HepG2 (cell line): Measurements from ENCODE around the gene STMN3. TPM values are rescaled to one million over a fixed set of nuclear protein-coding genes. Genes with fewer than 3 reads are reported as not detected.

Experiments
- BHLHE40 ChIP-seq: IDR thresholded peaks from 2 replicates; pipeline ENCODE4 v1.6.1; 2011; ENCODE audit warnings: low read length, improper control_type of control experiment
- EP300 ChIP-seq, 3 experiments: sonication (generic) in 1 of 3; formaldehyde crosslinking in 1 of 3; IDR thresholded peaks; 2 replicates each; pipeline versions ENCODE4 v1.5.1 to v1.6.1; 2011 to 2020; ENCODE audit warnings: low read depth in 2 of 3, low read length in 2 of 3, borderline replicate concordance in 1 of 3, improper control_type of control experiment in 1 of 3, mild to moderate bottlenecking in 1 of 3, missing genetic modification reagents in 1 of 3, moderate library complexity in 1 of 3
- FLYWCH1 ChIP-seq: sonication (generic); formaldehyde crosslinking; IDR thresholded peaks from 2 replicates; pipeline ENCODE4 v1.8.1; 2023; ENCODE audit warnings: mild to moderate bottlenecking, missing genetic modification reagents
- GATAD1 ChIP-seq: IDR thresholded peaks from 2 replicates; pipeline ENCODE4 v1.6.1; 2016; ENCODE audit warnings: missing genetic modification reagents, missing compliant biosample characterization
- GTF3A ChIP-seq: sonication (generic); formaldehyde crosslinking; conservative IDR thresholded peaks from 2 replicates; pipeline ENCODE4 v1.4.0; 2020; ENCODE audit warnings: mild to moderate bottlenecking, missing genetic modification reagents
- HCFC1 ChIP-seq: fragments of 150-350 bp; IDR thresholded peaks from 2 replicates; pipeline ENCODE4 v1.6.1; 2014; ENCODE audit warnings: low read depth, low read length
- HDAC6 ChIP-seq: fragments of 200-600 bp; sonication (generic); IDR thresholded peaks from 2 replicates; pipeline ENCODE4 v1.7.0; 2017; ENCODE audit warnings: mild to moderate bottlenecking, antibody characterized with exemption, low read length, low read depth
- HMG20A ChIP-seq: IDR thresholded peaks from 2 replicates; pipeline ENCODE4 v1.6.1; 2016; ENCODE audit warnings: borderline replicate concordance
- HNRNPL ChIP-seq: fragments of 200-400 bp; formaldehyde crosslinking; IDR thresholded peaks from 2 replicates; pipeline ENCODE4 v1.6.1; 2017; ENCODE audit warnings: mild to moderate bottlenecking, low read depth, low read length
- HOXA3 ChIP-seq: sonication (generic); formaldehyde crosslinking; IDR thresholded peaks from 2 replicates; pipeline ENCODE4 v1.5.0; 2020; ENCODE audit warnings: missing genetic modification reagents
- KAT8 ChIP-seq: IDR thresholded peaks from 2 replicates; pipeline ENCODE4 v1.6.1; 2016; ENCODE audit warnings: missing genetic modification reagents, missing compliant biosample characterization
- KDM3A ChIP-seq: IDR thresholded peaks from 2 replicates; pipeline ENCODE4 v1.6.1; 2018; ENCODE audit warnings: low read depth, missing compliant biosample characterization
- NFIB ChIP-seq: sonication (generic); formaldehyde crosslinking; IDR thresholded peaks from 2 replicates; pipeline ENCODE4 v1.9.0; 2021; ENCODE audit warnings: missing genetic modification reagents, mild to moderate bottlenecking, borderline replicate concordance
- NR1H2 ChIP-seq: sonication (generic); formaldehyde crosslinking; IDR thresholded peaks from 2 replicates; pipeline ENCODE4 v1.8.1; 2022; ENCODE audit warnings: low read depth, missing genetic modification reagents, borderline replicate concordance
- RARG ChIP-seq: sonication (generic); formaldehyde crosslinking; IDR thresholded peaks from 2 replicates; pipeline ENCODE4 v1.4.0; 2020; ENCODE audit warnings: low read depth, mild to moderate bottlenecking, missing genetic modification reagents
- TEAD3 ChIP-seq: optimal IDR thresholded peaks from 2 replicates; pipeline ENCODE3; 2016; ENCODE audit warnings: borderline replicate concordance
- XBP1 ChIP-seq: sonication (generic); formaldehyde crosslinking; IDR thresholded peaks from 2 replicates; pipeline ENCODE4 v1.5.0; 2020; ENCODE audit warnings: missing genetic modification reagents
- ZBTB7A ChIP-seq: sonication (generic); formaldehyde crosslinking; IDR thresholded peaks from 2 replicates; pipeline ENCODE4 v1.8.0; 2022; ENCODE audit warnings: mild to moderate bottlenecking, missing genetic modification reagents
- ZEB1 ChIP-seq: IDR thresholded peaks from 2 replicates; pipeline ENCODE4 v1.6.1; 2012; ENCODE audit warnings: mild to moderate bottlenecking, low read depth, inconsistent platforms; ENCODE audit not compliant: insufficient replicate concordance
- ZNF12 ChIP-seq: sonication (generic); formaldehyde crosslinking; IDR thresholded peaks from 2 replicates; pipeline ENCODE4 v1.5.0; 2020; ENCODE audit warnings: missing genetic modification reagents
- ZNF234 ChIP-seq: sonication (generic); formaldehyde crosslinking; conservative IDR thresholded peaks from 2 replicates; pipeline ENCODE4 v1.5.1; 2020; ENCODE audit warnings: mild to moderate bottlenecking, missing genetic modification reagents
- ZNF383 ChIP-seq: sonication (generic); formaldehyde crosslinking; IDR thresholded peaks from 2 replicates; pipeline ENCODE4 v1.4.0; 2020; ENCODE audit warnings: missing genetic modification reagents, mild to moderate bottlenecking, borderline replicate concordance
- ZNF816 ChIP-seq: sonication (generic); formaldehyde crosslinking; IDR thresholded peaks from 2 replicates; pipeline ENCODE4 v1.8.0; 2022; ENCODE audit warnings: missing genetic modification reagents, mild to moderate bottlenecking, borderline replicate concordance
- polyA plus RNA-seq, 8 experiments: library from polyadenylated mRNA; depleted of rRNA in 3 of 8; stranded (reverse) in 7 of 8; unstranded in 1 of 8; fragments of >200 nt; fragmentation: Illumina TruSeq in 4 of 8; extraction: Trizol in 4 of 8; gene quantifications; 2 replicates each; pipeline versions ENCODE4 v1.2.1 to v1.2.3, GENCODE V29; 2011 to 2016; ENCODE audit warnings: low read depth in 4 of 8, missing spikeins in 1 of 8, mixed read lengths in 1 of 8; ENCODE audit not compliant: insufficient read depth in 1 of 8
- total RNA-seq, 5 experiments: library from RNA; depleted of rRNA; stranded (reverse); fragments of >200 nt; fragmentation: Illumina TruSeq; extraction: Trizol; gene quantifications; 2 replicates each; pipeline ENCODE4 v1.2.3, GENCODE V29; 2016; ENCODE audit warnings: low read depth in 1 of 5
- TF ChIP-seq, protein P1 (sequence below): sonication (generic); formaldehyde crosslinking; IDR thresholded peaks from 2 replicates; pipeline ENCODE4 v1.8.1; 2023; ENCODE audit warnings: mild to moderate bottlenecking, moderate library complexity, missing genetic modification reagents
- TF ChIP-seq, protein P2 (sequence below): sonication (generic); formaldehyde crosslinking; IDR thresholded peaks from 2 replicates; pipeline ENCODE4 v1.4.0; 2020; ENCODE audit warnings: missing genetic modification reagents, borderline replicate concordance
- TF ChIP-seq, protein P3 (sequence below): sonication (generic); formaldehyde crosslinking; IDR thresholded peaks from 2 replicates; pipeline ENCODE4 v1.5.1; 2020; ENCODE audit warnings: missing genetic modification reagents, mild to moderate bottlenecking, borderline replicate concordance

Gene STMN3
- total and polyA plus RNA-seq, 2 of the 13 experiments (the other 11 are each of a cell fraction or from before 2014, with no cell fraction given), result 21.0 to 48.3 TPM

DNA sequence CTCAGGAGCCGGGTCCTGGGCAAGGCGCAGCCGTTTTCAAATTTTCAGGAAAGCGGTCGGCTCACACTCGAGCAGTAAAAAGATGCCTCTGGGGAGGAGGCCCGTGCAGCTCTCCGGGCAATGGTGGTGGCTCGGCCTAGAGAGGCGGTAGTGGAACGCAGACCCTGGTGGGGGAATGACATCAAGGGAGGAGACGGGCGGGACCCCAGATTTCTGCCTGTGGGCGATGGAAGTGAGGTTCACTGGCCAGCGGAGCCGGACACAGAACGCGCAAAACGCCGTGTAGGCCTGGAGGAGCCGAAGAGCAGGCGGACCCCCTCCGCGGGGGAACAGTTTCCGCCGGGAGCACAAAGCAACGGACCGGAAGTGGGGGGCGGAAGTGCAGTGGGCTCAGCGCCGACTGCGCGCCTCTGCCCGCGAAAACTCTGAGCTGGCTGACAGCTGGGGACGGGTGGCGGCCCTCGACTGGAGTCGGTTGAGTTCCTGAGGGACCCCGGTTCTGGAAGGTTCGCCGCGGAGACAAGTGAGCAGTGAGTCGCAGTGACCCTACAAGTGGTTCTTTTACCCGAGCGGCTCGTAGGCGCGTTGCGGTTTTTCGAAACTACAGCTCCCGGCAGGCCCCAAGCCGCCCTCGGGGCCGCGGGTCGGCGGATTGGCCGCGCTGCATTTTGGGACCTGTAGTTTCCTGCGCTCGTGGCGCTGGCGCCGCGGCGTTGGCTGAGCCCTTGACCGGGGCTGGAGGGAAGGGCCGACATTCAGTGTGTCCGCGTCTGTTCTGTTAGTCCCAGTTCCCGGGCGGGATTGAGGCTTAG lies 4.9 kb upstream of the STMN3 start, which contains the start of gene RTEL1 (continued):
- TF ChIP-seq, protein P1, sequence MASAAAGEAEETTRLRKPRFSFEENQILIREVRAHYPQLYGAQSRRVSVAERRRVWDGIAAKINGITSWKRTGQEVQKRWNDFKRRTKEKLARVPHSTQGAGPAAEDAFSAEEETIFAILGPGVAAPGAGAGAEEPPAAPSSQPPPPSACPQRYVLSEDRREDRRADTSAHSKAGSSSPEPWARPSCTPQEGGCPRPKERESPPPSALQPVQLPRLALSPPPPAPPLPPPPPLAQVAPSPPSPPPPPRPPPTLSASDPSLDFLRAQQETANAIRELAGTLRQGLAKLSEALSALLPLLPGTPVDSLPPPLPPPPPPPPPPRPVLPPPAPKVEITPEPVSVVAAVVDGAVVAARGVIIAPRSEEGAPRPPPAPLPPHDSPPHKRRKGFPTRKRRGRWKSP, result peak; percentile 88; the same call in 1 of the 2 replicates
- TF ChIP-seq KDM3A (CRISPR knock-in tag), result peak; percentile 99
- TF ChIP-seq ZNF816 (CRISPR knock-in tag), result peak; percentile 92
- peak; percentile 90; the same call in 1 of the 2 replicates for TF ChIP-seq GTF3A (CRISPR knock-in tag)
- peak; percentile 24 to 66; a peak in 3 of 4 replicates for TF ChIP-seq EP300 (IDR thresholded peaks at IDR 0.05; ENCODE audit: low read depth in 2 of 2, low read length in 2 of 2)
- TF ChIP-seq EP300 (CRISPR knock-in tag; IDR thresholded peaks at IDR 0.05; ENCODE audit: borderline replicate concordance), result peak; percentile 69
- peak; percentile 84; the same call in 1 of the 2 replicates for TF ChIP-seq XBP1 (CRISPR knock-in tag)
- TF ChIP-seq, protein P2, sequence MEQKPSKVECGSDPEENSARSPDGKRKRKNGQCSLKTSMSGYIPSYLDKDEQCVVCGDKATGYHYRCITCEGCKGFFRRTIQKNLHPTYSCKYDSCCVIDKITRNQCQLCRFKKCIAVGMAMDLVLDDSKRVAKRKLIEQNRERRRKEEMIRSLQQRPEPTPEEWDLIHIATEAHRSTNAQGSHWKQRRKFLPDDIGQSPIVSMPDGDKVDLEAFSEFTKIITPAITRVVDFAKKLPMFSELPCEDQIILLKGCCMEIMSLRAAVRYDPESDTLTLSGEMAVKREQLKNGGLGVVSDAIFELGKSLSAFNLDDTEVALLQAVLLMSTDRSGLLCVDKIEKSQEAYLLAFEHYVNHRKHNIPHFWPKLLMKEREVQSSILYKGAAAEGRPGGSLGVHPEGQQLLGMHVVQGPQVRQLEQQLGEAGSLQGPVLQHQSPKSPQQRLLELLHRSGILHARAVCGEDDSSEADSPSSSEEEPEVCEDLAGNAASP, result peak; percentile 77
- no peak for TF ChIP-seq FLYWCH1 (CRISPR knock-in tag)
- TF ChIP-seq HMG20A (CRISPR knock-in tag), result no peak
- TF ChIP-seq KAT8 (CRISPR knock-in tag), result peak; percentile 99
- TF ChIP-seq, protein P3, sequence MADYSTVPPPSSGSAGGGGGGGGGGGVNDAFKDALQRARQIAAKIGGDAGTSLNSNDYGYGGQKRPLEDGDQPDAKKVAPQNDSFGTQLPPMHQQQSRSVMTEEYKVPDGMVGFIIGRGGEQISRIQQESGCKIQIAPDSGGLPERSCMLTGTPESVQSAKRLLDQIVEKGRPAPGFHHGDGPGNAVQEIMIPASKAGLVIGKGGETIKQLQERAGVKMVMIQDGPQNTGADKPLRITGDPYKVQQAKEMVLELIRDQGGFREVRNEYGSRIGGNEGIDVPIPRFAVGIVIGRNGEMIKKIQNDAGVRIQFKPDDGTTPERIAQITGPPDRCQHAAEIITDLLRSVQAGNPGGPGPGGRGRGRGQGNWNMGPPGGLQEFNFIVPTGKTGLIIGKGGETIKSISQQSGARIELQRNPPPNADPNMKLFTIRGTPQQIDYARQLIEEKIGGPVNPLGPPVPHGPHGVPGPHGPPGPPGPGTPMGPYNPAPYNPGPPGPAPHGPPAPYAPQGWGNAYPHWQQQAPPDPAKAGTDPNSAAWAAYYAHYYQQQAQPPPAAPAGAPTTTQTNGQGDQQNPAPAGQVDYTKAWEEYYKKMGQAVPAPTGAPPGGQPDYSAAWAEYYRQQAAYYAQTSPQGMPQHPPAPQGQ (CRISPR knock-in tag), result no peak
- peak; percentile 88 for TF ChIP-seq ZNF234 (CRISPR knock-in tag)
- TF ChIP-seq BHLHE40, result peak; percentile 33
- TF ChIP-seq NR1H2 (CRISPR knock-in tag), result peak; percentile 92; the same call in 1 of the 2 replicates
- TF ChIP-seq HNRNPL, result peak; percentile 72; the same call in 1 of the 2 replicates
- peak; percentile 71; the same call in 1 of the 2 replicates for TF ChIP-seq ZNF12 (CRISPR knock-in tag)
- no peak for TF ChIP-seq HDAC6
- peak; percentile 92 for TF ChIP-seq ZEB1
- TF ChIP-seq TEAD3 (CRISPR knock-in tag), result peak; percentile 77
- peak; percentile 95 for TF ChIP-seq ZNF383 (CRISPR knock-in tag)
- peak; percentile 88 for TF ChIP-seq ZBTB7A (CRISPR knock-in tag)
- TF ChIP-seq HOXA3 (CRISPR knock-in tag), result peak; percentile 98
- TF ChIP-seq NFIB (CRISPR knock-in tag), result no peak
- peak; percentile 90 for TF ChIP-seq HCFC1
- TF ChIP-seq RARG (CRISPR knock-in tag), result no peak
- TF ChIP-seq GATAD1 (CRISPR knock-in tag), result peak; percentile 99
